ENCODE measurements around the gene IFI35.

Gene IFI35

GRCh38 chr17:43014020-43014648, 7.5 kb downstream of the IFI35 start:
- Mint-ChIP-seq H3K36me3 (no peaks in the 10 kb centered on the region), H3K4me1 (ENCODE audit: low read depth) (peaks cover 17% of the 10 kb centered on the region), H3K9me3 (ENCODE audit: low read depth) (no peaks in the 10 kb centered on the region), H3K4me3 (no peak overlapping the region), H3K27me3 (no peaks in the 10 kb centered on the region), H3K27ac (no peak overlapping the region)

GRCh38 chr17:43014649-43015542, 8.3 kb downstream of the IFI35 start:
- no peaks in the 10 kb centered on the region for H3K27me3 Mint-ChIP-seq
- H3K9me3 Mint-ChIP-seq (ENCODE audit: low read depth), result no peaks in the 10 kb centered on the region
- H3K4me1 Mint-ChIP-seq (ENCODE audit: low read depth), result peaks cover 23% of the 10 kb centered on the region
- H3K36me3 Mint-ChIP-seq, result no peaks in the 10 kb centered on the region
- H3K4me3 Mint-ChIP-seq, result no peak overlapping the region
- H3K27ac Mint-ChIP-seq, result peak overlapping the region; percentile 14

GRCh38 chr17:43015579-43015978, 9.0 kb downstream of the IFI35 start:
- H3K4me1 Mint-ChIP-seq (ENCODE audit: low read depth), result peaks cover 21% of the 10 kb centered on the region

GRCh38 chr17:43016216-43016615, 9.6 kb downstream of the IFI35 start:
- H3K36me3 Mint-ChIP-seq, result no peaks in the 10 kb centered on the region
- H3K27me3 Mint-ChIP-seq, result no peaks in the 10 kb centered on the region
- peak overlapping the region; percentile 66 for H3K27ac Mint-ChIP-seq
- H3K9me3 Mint-ChIP-seq (ENCODE audit: low read depth), result no peaks in the 10 kb centered on the region
- H3K4me1 Mint-ChIP-seq (ENCODE audit: low read depth), result peaks cover 24% of the 10 kb centered on the region
- H3K4me3 Mint-ChIP-seq, result no peak overlapping the region

More at GRCh38 chr17:43015579-43015978, 9.0 kb downstream of the IFI35 start:
- Mint-ChIP-seq H3K27ac (no peak overlapping the region), H3K36me3 (no peaks in the 10 kb centered on the region), H3K27me3 (no peaks in the 10 kb centered on the region), H3K4me3 (no peak overlapping the region), H3K9me3 (ENCODE audit: low read depth) (no peaks in the 10 kb centered on the region)

- H3K36me3 Mint-ChIP-seq, result no peaks in the 10 kb centered on the region
- H3K4me3 Mint-ChIP-seq, result no peak overlapping the region
- peaks cover 28% of the 10 kb centered on the region for H3K4me1 Mint-ChIP-seq (ENCODE audit: low read depth)
- no peaks in the 10 kb centered on the region for H3K27me3 Mint-ChIP-seq
- no peaks in the 10 kb centered on the region for H3K9me3 Mint-ChIP-seq (ENCODE audit: low read depth)
- peak overlapping the region; percentile 8 for H3K27ac Mint-ChIP-seq
Measured at GRCh38 chr17:43018008-43018853, 11.6 kb downstream of the IFI35 start.

GRCh38 chr17:43018932-43019331, 12.3 kb downstream of the IFI35 start:
- Mint-ChIP-seq H3K36me3 (no peaks in the 10 kb centered on the region), H3K27me3 (no peaks in the 10 kb centered on the region), H3K4me3 (no peak overlapping the region), H3K4me1 (ENCODE audit: low read depth) (peaks cover 28% of the 10 kb centered on the region), H3K9me3 (ENCODE audit: low read depth) (no peaks in the 10 kb centered on the region), H3K27ac (no peak overlapping the region)

GRCh38 chr17:43019418-43019817, 12.8 kb downstream of the IFI35 start:
- peaks cover 30% of the 10 kb centered on the region for H3K4me1 Mint-ChIP-seq (ENCODE audit: low read depth)
- no peaks in the 10 kb centered on the region for H3K36me3 Mint-ChIP-seq
- H3K4me3 Mint-ChIP-seq, result no peak overlapping the region
- no peak overlapping the region for H3K27ac Mint-ChIP-seq
- H3K27me3 Mint-ChIP-seq, result no peaks in the 10 kb centered on the region
- H3K9me3 Mint-ChIP-seq (ENCODE audit: low read depth), result no peaks in the 10 kb centered on the region

GRCh38 chr17:43020030-43020621, 13.5 kb downstream of the IFI35 start:
- peaks cover 35% of the 10 kb centered on the region for H3K4me1 Mint-ChIP-seq (ENCODE audit: low read depth)
- peak overlapping the region; percentile 87 for H3K4me3 Mint-ChIP-seq
- H3K36me3 Mint-ChIP-seq, result no peaks in the 10 kb centered on the region
- H3K27ac Mint-ChIP-seq, result no peak overlapping the region
- H3K27me3 Mint-ChIP-seq, result no peaks in the 10 kb centered on the region
- H3K9me3 Mint-ChIP-seq (ENCODE audit: low read depth), result no peaks in the 10 kb centered on the region

GRCh38 chr17:43020789-43021740, 14.5 kb downstream of the IFI35 start:
- Mint-ChIP-seq H3K36me3 (no peaks in the 10 kb centered on the region), H3K9me3 (ENCODE audit: low read depth) (no peaks in the 10 kb centered on the region), H3K27ac (peak overlapping the region; percentile 70), H3K27me3 (no peaks in the 10 kb centered on the region), H3K4me1 (ENCODE audit: low read depth) (peaks cover 35% of the 10 kb centered on the region), H3K4me3 (peak overlapping the region; percentile 87)

- Mint-ChIP-seq H3K27ac (peak within 1 kb of the TSS; percentile 70), H3K4me1 (ENCODE audit: low read depth) (peaks cover 35% of the 10 kb centered on the region), H3K9me3 (ENCODE audit: low read depth) (no peaks in the 10 kb centered on the region), H3K36me3 (no peaks in the 10 kb centered on the region), H3K4me3 (peak within 1 kb of the TSS; percentile 87), H3K27me3 (no peaks in the 10 kb centered on the region)
Measured at GRCh38 chr17:43021741-43022512, 15.3 kb downstream of the IFI35 start, which contains the start of gene VAT1. Gene VAT1, minus strand, starts transcription at chr17:43022385. Its CDS starts 63 bp downstream, at chr17:43022322.

- peaks cover 20% of the 10 kb centered on the region for H3K4me1 Mint-ChIP-seq (ENCODE audit: low read depth)
- H3K36me3 Mint-ChIP-seq, result no peaks in the 10 kb centered on the region
- H3K4me3 Mint-ChIP-seq, result peak within 1 kb of the TSS; percentile 89
- no peaks in the 10 kb centered on the region for H3K9me3 Mint-ChIP-seq (ENCODE audit: low read depth)
- H3K27me3 Mint-ChIP-seq, result no peaks in the 10 kb centered on the region
- peak within 1 kb of the TSS; percentile 89 for H3K27ac Mint-ChIP-seq
Measured at GRCh38 chr17:43024407-43025289, 18.1 kb downstream of the IFI35 start, which contains the start of gene RND2. Gene RND2, plus strand, starts transcription at chr17:43025231. Its CDS starts 117 bp downstream, at chr17:43025348.

GRCh38 chr17:43025290-43025657, 18.7 kb downstream of the IFI35 start:
- Mint-ChIP-seq H3K27me3 (no peaks in the 10 kb centered on the region), H3K9me3 (ENCODE audit: low read depth) (no peaks in the 10 kb centered on the region), H3K4me1 (ENCODE audit: low read depth) (peaks cover 16% of the 10 kb centered on the region), H3K36me3 (no peaks in the 10 kb centered on the region), H3K4me3 (peak overlapping the region; percentile 78), H3K27ac (no peak overlapping the region)
